ENCODE results near the gene TAS2R16.
"Not testable (repeated sequence)": the region's sequence is repeated elsewhere in the genome, so short reads cannot be mapped to it uniquely, and the experiment has no call there.

The TAS2R16 gene

GRCh38 chr7:122970740-122971725 lies 24.5 kb downstream of the TAS2R16 start:
- FAIRE-seq = no peak

GRCh38 chr7:122968389-122968788 lies 27.1 kb downstream of the TAS2R16 start:
- no peak for FAIRE-seq

GRCh38 chr7:122965306-122965705 lies 30.2 kb downstream of the TAS2R16 start:
- FAIRE-seq = no peak

- not testable (repeated sequence) for FAIRE-seq
Measured at GRCh38 chr7:122953678-122954077, 41.8 kb downstream of the TAS2R16 start.

- FAIRE-seq = no peak
Measured at GRCh38 chr7:122951006-122951405, 44.5 kb downstream of the TAS2R16 start.

GRCh38 chr7:122949186-122949585 lies 46.3 kb downstream of the TAS2R16 start:
- no peak for FAIRE-seq
